Mucosa of rectum (tissue), 2 donors: ENCODE data around the gene RETREG1.
"Not testable (repeated sequence)": the region's sequence is repeated elsewhere in the genome, so short reads cannot be mapped to it uniquely, and the experiment has no call there.

Experiments
- H3K27ac ChIP-seq, 2 donors: one replicate each; pipeline ENCODE4 v1.7.0; 2013; ENCODE audit warnings: inconsistent platforms in 2 of 2, low read depth in 2 of 2, low read length in 2 of 2
- H3K27me3 ChIP-seq, 2 donors: one replicate each; pipeline ENCODE4 v1.7.0; 2013; ENCODE audit warnings: low read length in 2 of 2; ENCODE audit not compliant: control insufficient read depth in 2 of 2, insufficient read depth in 2 of 2
- H3K36me3 ChIP-seq, 2 donors: one replicate each; pipeline ENCODE4 v1.7.0; 2013; ENCODE audit warnings: low read length in 2 of 2; ENCODE audit not compliant: control insufficient read depth in 2 of 2, insufficient read depth in 2 of 2
- H3K4me1 ChIP-seq, 2 donors: one replicate each; pipeline ENCODE4 v1.7.0; 2013; ENCODE audit warnings: low read length in 2 of 2, mild to moderate bottlenecking in 1 of 2; ENCODE audit not compliant: control insufficient read depth in 2 of 2, insufficient read depth in 2 of 2
- H3K4me3 ChIP-seq, 2 donors: one replicate each; pipeline ENCODE4 v1.7.0; 2013; ENCODE audit warnings: low read length in 2 of 2
- H3K9ac ChIP-seq, 2 donors: one replicate each; pipeline ENCODE4 v1.7.0; 2013; ENCODE audit warnings: low read length in 2 of 2, low read depth in 1 of 2, mild to moderate bottlenecking in 1 of 2
- H3K9me3 ChIP-seq, 2 donors: one replicate each; pipeline ENCODE4 v1.7.0; 2013; ENCODE audit warnings: low read length in 2 of 2; ENCODE audit not compliant: control insufficient read depth in 2 of 2
- donor health status: healthy.
- donor health status: Normal muscosa, but diverticular disease.

Gene RETREG1

GRCh38 chr5:16547200-16547842 lies 69.5 kb downstream of the RETREG1 start:
- Histone ChIP-seq H3K4me1 (peaks cover 5 to 15% of the 10 kb centered on the region in 2 donors), H3K27ac (no peak overlapping the region), H3K4me3 (no peak overlapping the region), H3K27me3 (no peaks in the 10 kb centered on the region), H3K36me3 (no peaks in the 10 kb centered on the region), H3K9me3 (no peaks in the 10 kb centered on the region), H3K9ac (no peak overlapping the region)

GRCh38 chr5:16546732-16547131 lies 70.1 kb downstream of the RETREG1 start:
- H3K4me1 ChIP-seq = peaks cover 9 to 19% of the 10 kb centered on the region in 2 donors

GRCh38 chr5:16544607-16545374 lies 72.0 kb downstream of the RETREG1 start:
- H3K36me3 ChIP-seq = no peaks in the 10 kb centered on the region
- H3K4me3 ChIP-seq = no peak overlapping the region
- H3K4me1 ChIP-seq = peaks cover 7 to 25% of the 10 kb centered on the region in 2 donors
- no peaks in the 10 kb centered on the region for H3K27me3 ChIP-seq
- H3K9me3 ChIP-seq = no peaks in the 10 kb centered on the region
- no peak overlapping the region for H3K27ac ChIP-seq
- H3K9ac ChIP-seq = no peak overlapping the region

More at GRCh38 chr5:16546732-16547131, 70.1 kb downstream of the RETREG1 start:
- Histone ChIP-seq H3K4me3 (no peak overlapping the region), H3K9ac (no peak overlapping the region), H3K27ac (no peak overlapping the region), H3K9me3 (no peaks in the 10 kb centered on the region), H3K27me3 (no peaks in the 10 kb centered on the region), H3K36me3 (no peaks in the 10 kb centered on the region)

GRCh38 chr5:16543206-16543605 lies 73.6 kb downstream of the RETREG1 start:
- not testable (repeated sequence) for H3K36me3 ChIP-seq, H3K27me3 ChIP-seq, H3K9ac ChIP-seq, H3K9me3 ChIP-seq
- Histone ChIP-seq H3K4me1 (peaks cover 13 to 37% of the 10 kb centered on the region in 2 donors), H3K4me3 (peak overlapping the region in 1 of 2 donors; percentile 51), H3K27ac (peak overlapping the region; percentile 64 to 93)

- no peaks in the 10 kb centered on the region for H3K27me3 ChIP-seq
- no peaks in the 10 kb centered on the region for H3K36me3 ChIP-seq
- peaks cover 13 to 38% of the 10 kb centered on the region in 2 donors for H3K4me1 ChIP-seq
- H3K4me3 ChIP-seq = peak overlapping the region; percentile 48 to 51
- no peaks in the 10 kb centered on the region for H3K9me3 ChIP-seq
- peak overlapping the region; percentile 34 to 71 for H3K9ac ChIP-seq
- H3K27ac ChIP-seq = peak overlapping the region; percentile 64 to 93
Observed at GRCh38 chr5:16542236-16542635, 74.6 kb downstream of the RETREG1 start.

GRCh38 chr5:16541592-16541991 lies 75.2 kb downstream of the RETREG1 start:
- H3K9me3 ChIP-seq, H3K36me3 ChIP-seq, H3K27me3 ChIP-seq: not testable (repeated sequence)
- peaks cover 13 to 38% of the 10 kb centered on the region in 2 donors for H3K4me1 ChIP-seq
- peak overlapping the region; percentile 34 to 71 for H3K9ac ChIP-seq
- H3K4me3 ChIP-seq = peak overlapping the region; percentile 48 to 51
- peak overlapping the region; percentile 64 to 93 for H3K27ac ChIP-seq

- no peak overlapping the region for H3K4me3 ChIP-seq
- H3K9ac ChIP-seq = peak overlapping the region in 1 of 2 donors; percentile 30
- peaks cover 13 to 38% of the 10 kb centered on the region in 2 donors for H3K4me1 ChIP-seq
- no peaks in the 10 kb centered on the region for H3K9me3 ChIP-seq
- H3K27ac ChIP-seq = peak overlapping the region; percentile 89 to 91
- no peaks in the 10 kb centered on the region for H3K27me3 ChIP-seq
- no peaks in the 10 kb centered on the region for H3K36me3 ChIP-seq
Observed at GRCh38 chr5:16540421-16540820, 76.4 kb downstream of the RETREG1 start.

- Histone ChIP-seq H3K9ac (peak overlapping the region; percentile 38 to 74), H3K27ac (peak overlapping the region; percentile 89 to 91), H3K9me3 (no peaks in the 10 kb centered on the region), H3K27me3 (no peaks in the 10 kb centered on the region), H3K36me3 (no peaks in the 10 kb centered on the region), H3K4me1 (peaks cover 13 to 38% of the 10 kb centered on the region in 2 donors), H3K4me3 (peak overlapping the region in 1 of 2 donors; percentile 27)
Observed at GRCh38 chr5:16539169-16539666, 77.6 kb downstream of the RETREG1 start.

GRCh38 chr5:16538006-16538405 lies 78.8 kb downstream of the RETREG1 start:
- H3K4me3 ChIP-seq = no peak overlapping the region
- no peak overlapping the region for H3K9ac ChIP-seq
- H3K4me1 ChIP-seq = peaks cover 13 to 35% of the 10 kb centered on the region in 2 donors
- H3K36me3 ChIP-seq = no peaks in the 10 kb centered on the region
- H3K27me3 ChIP-seq = no peaks in the 10 kb centered on the region
- H3K27ac ChIP-seq = peak overlapping the region; percentile 89 to 91
- H3K9me3 ChIP-seq = no peaks in the 10 kb centered on the region

GRCh38 chr5:16536818-16537217 lies 80.0 kb downstream of the RETREG1 start:
- Histone ChIP-seq H3K36me3 (no peaks in the 10 kb centered on the region), H3K4me1 (peaks cover 7 to 32% of the 10 kb centered on the region in 2 donors), H3K9me3 (no peaks in the 10 kb centered on the region), H3K27me3 (no peaks in the 10 kb centered on the region), H3K27ac (no peak overlapping the region), H3K4me3 (no peak overlapping the region), H3K9ac (no peak overlapping the region)
